SU-DHL-6 (cell line): ENCODE data around the gene DYNC1LI2.

Experiments
- H2AFZ ChIP-seq: fragments of 200-600 bp; sonication (generic); 2 replicates; pipeline ENCODE4 v1.6.1; 2014; ENCODE audit warnings: low read depth, mild to moderate bottlenecking, moderate library complexity, mixed read lengths, antibody characterized with exemption, low read length; ENCODE audit not compliant: severe bottlenecking
- H3F3A ChIP-seq: fragments of 200-600 bp; shearing (Covaris generic); 2 replicates; pipeline ENCODE4 v1.6.0; 2016; ENCODE audit warnings: antibody characterized with exemption, mild to moderate bottlenecking; ENCODE audit not compliant: insufficient read depth
- H3K27ac ChIP-seq: fragments of 200-600 bp; sonication (generic); 2 replicates; pipeline ENCODE4 v1.5.1; 2016; ENCODE audit warnings: low read depth, mild to moderate bottlenecking, low read length, moderate library complexity, mixed read lengths
- H3K27me3 ChIP-seq: fragments of 200-600 bp; sonication (generic), shearing (Covaris generic); 2 replicates; pipeline ENCODE4 v1.6.0; 2014; ENCODE audit warnings: mild to moderate bottlenecking, low read length
- H3K36me3 ChIP-seq: fragments of 200-600 bp; sonication (generic); 2 replicates; pipeline ENCODE4 v1.6.1; 2014; ENCODE audit warnings: mild to moderate bottlenecking, low read length, mixed read lengths
- H3K4me2 ChIP-seq: fragments of 300-600, 200-600 bp; shearing (Covaris generic), sonication (generic); 2 replicates; pipeline ENCODE4 v1.6.0; 2014; ENCODE audit warnings: low read length, low read depth, mild to moderate bottlenecking; ENCODE audit not compliant: poor library complexity, severe bottlenecking
- H3K4me3 ChIP-seq: fragments of 200-600 bp; sonication (generic); 2 replicates; pipeline ENCODE4 v1.5.1; 2014; ENCODE audit warnings: antibody characterized with exemption, low read length, mild to moderate bottlenecking, mixed read lengths; ENCODE audit not compliant: insufficient read depth, poor library complexity, severe bottlenecking
- H3K79me2 ChIP-seq: fragments of 200-600 bp; sonication (generic); 2 replicates; pipeline ENCODE4 v1.6.1; 2014; ENCODE audit warnings: mild to moderate bottlenecking, low read length, moderate library complexity; ENCODE audit not compliant: insufficient read depth
- H3K9ac ChIP-seq: fragments of 200-600 bp; sonication (generic); 2 replicates; pipeline ENCODE4 v1.7.0; 2014; ENCODE audit warnings: mild to moderate bottlenecking, low read length
- H3K9me2 ChIP-seq: fragments of 200-600 bp; sonication (generic); replicated peaks from 2 replicates; pipeline ENCODE4 v1.6.1; 2014; ENCODE audit warnings: low read length; ENCODE audit not compliant: insufficient read depth
- H3K9me3 ChIP-seq: fragments of 200-600 bp; sonication (generic); 2 replicates; pipeline ENCODE4 v1.6.1; 2014; ENCODE audit warnings: low read length, mixed read lengths; ENCODE audit not compliant: insufficient read depth
- H4K20me1 ChIP-seq: fragments of 200-600 bp; sonication (generic); 2 replicates; pipeline ENCODE4 v1.6.1; 2014; ENCODE audit warnings: low read depth, mild to moderate bottlenecking, antibody characterized with exemption, low read length, moderate library complexity, mixed read lengths
- CTCF ChIP-seq: fragments of 200-600 bp; sonication (generic); IDR thresholded peaks from one replicate; pipeline ENCODE4 v1.5.1; 2017; ENCODE audit warnings: antibody characterized with exemption, mild to moderate bottlenecking, low read length, moderate library complexity; ENCODE audit not compliant: insufficient read depth, poor library complexity, severe bottlenecking
- EZH2phosphoT487 ChIP-seq: fragments of 200-600 bp; sonication (generic), shearing (Covaris generic); conservative IDR thresholded peaks from 2 replicates; pipeline ENCODE4 v1.6.1; 2018; ENCODE audit warnings: mild to moderate bottlenecking, antibody characterized with exemption, low read length, moderate library complexity, mixed read lengths

The DYNC1LI2 gene

GRCh38 chr16:66728117-66728787, 23.2 kb downstream of the DYNC1LI2 start:
- Histone ChIP-seq H3K79me2 (no peaks in the 10 kb centered on the region), H3K9ac (no peak overlapping the region), H3K36me3 (peaks cover 14% of the 10 kb centered on the region; the same call in 1 of the 2 replicates), H3K4me2 (no peak overlapping the region), H3F3A (0 out of 2 replicates have a peak, but pooled peaks cover 6% of the 10 kb centered on the region), H3K9me2 (no peaks in the 10 kb centered on the region), H3K4me3 (no peak overlapping the region), H3K9me3 (no peaks in the 10 kb centered on the region), H3K27ac (no peak overlapping the region), H2AFZ (no peak overlapping the region), H3K27me3 (no peaks in the 10 kb centered on the region), H4K20me1 (no peaks in the 10 kb centered on the region)
- TF ChIP-seq EZH2phosphoT487 = no peak
- peak; percentile 72 for TF ChIP-seq CTCF

- Histone ChIP-seq H3K4me2 (no peak overlapping the region), H3K4me3 (no peak overlapping the region), H2AFZ (no peak overlapping the region), H3K79me2 (no peaks in the 10 kb centered on the region), H3K36me3 (no peaks in the 10 kb centered on the region; the same call in 1 of the 2 replicates), H3K9me2 (no peaks in the 10 kb centered on the region), H3K9ac (no peak overlapping the region), H4K20me1 (no peaks in the 10 kb centered on the region), H3F3A (0 out of 2 replicates have a peak, but pooled peaks cover 5% of the 10 kb centered on the region), H3K9me3 (no peaks in the 10 kb centered on the region), H3K27me3 (no peaks in the 10 kb centered on the region), H3K27ac (no peak overlapping the region)
- TF ChIP-seq EZH2phosphoT487 (no peak), CTCF (no peak)
Observed at GRCh38 chr16:66720766-66721165, 30.6 kb downstream of the DYNC1LI2 start.

- Histone ChIP-seq H2AFZ (no peak overlapping the region), H3K9me2 (no peaks in the 10 kb centered on the region), H3K36me3 (no peaks in the 10 kb centered on the region; the same call in 1 of the 2 replicates), H4K20me1 (no peaks in the 10 kb centered on the region), H3K27me3 (no peaks in the 10 kb centered on the region), H3F3A (0 out of 2 replicates have a peak, but pooled peaks cover 5% of the 10 kb centered on the region), H3K4me3 (no peak overlapping the region), H3K79me2 (no peaks in the 10 kb centered on the region), H3K9me3 (no peaks in the 10 kb centered on the region), H3K27ac (no peak overlapping the region), H3K4me2 (no peak overlapping the region), H3K9ac (no peak overlapping the region)
- TF ChIP-seq CTCF (no peak), EZH2phosphoT487 (no peak)
Observed at GRCh38 chr16:66719246-66719645, 32.2 kb downstream of the DYNC1LI2 start.
